Effector memory CD4-positive, alpha-beta T cell (primary cell): Measurements from ENCODE around the gene NPHS1.
A peak's percentile ranks its signal among the peaks of the same experiment; 100 is the strongest.
"Not testable (repeated sequence)": the region's sequence is repeated elsewhere in the genome, so short reads cannot be mapped to it uniquely, and the experiment has no call there.

Experiments
- DNase-seq, 3 donors: peaks; one replicate each; pipeline ENCODE4 v3.0.0-alpha.2; 2020
- H3K27ac ChIP-seq: 2 replicates; pipeline ENCODE4 v1.7.0; 2013; ENCODE audit warnings: mild to moderate bottlenecking, low read length, moderate library complexity; ENCODE audit not compliant: insufficient read depth, poor library complexity, severe bottlenecking
- H3K27me3 ChIP-seq: replicated peaks from 2 replicates; pipeline ENCODE4 v1.7.0; 2013; ENCODE audit warnings: mild to moderate bottlenecking, low read length; ENCODE audit not compliant: insufficient read depth, control insufficient read depth, poor library complexity, severe bottlenecking
- H3K36me3 ChIP-seq: 2 replicates; pipeline ENCODE4 v1.7.0; 2013; ENCODE audit warnings: mild to moderate bottlenecking, low read length, moderate library complexity; ENCODE audit not compliant: control insufficient read depth, insufficient read depth
- H3K4me1 ChIP-seq: 2 replicates; pipeline ENCODE4 v1.7.0; 2013; ENCODE audit warnings: low read length, mild to moderate bottlenecking; ENCODE audit not compliant: control insufficient read depth, insufficient read depth, poor library complexity, severe bottlenecking
- H3K4me3 ChIP-seq: 2 replicates; pipeline ENCODE4 v1.7.0; 2013; ENCODE audit warnings: low read length, low read depth, mild to moderate bottlenecking; ENCODE audit not compliant: insufficient read depth, poor library complexity, severe bottlenecking
- H3K9me3 ChIP-seq: 2 replicates; pipeline ENCODE4 v1.7.0; 2013; ENCODE audit warnings: mild to moderate bottlenecking, low read length, moderate library complexity; ENCODE audit not compliant: control insufficient read depth

Gene NPHS1

DNA sequence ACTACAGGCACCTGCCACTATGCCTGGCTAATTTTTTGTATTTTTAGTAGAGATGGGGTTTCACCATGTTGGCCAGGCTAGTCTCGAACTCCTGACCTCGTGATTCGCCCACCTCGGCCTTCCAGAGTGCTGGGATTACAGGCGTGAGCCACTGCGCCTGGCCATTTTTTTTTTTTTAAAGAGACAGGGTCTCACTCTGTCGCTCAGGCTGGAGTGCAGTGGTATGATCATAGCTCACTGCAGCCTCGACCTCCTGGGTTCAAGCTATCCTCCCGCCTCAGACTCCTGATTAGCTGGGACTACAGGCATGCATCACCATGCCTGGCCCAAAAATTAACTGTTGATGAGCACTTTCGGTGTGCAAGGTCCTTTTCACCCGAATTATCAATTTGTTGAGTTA lies 16.2 kb downstream of the NPHS1 start:
- not testable (repeated sequence) for H3K27me3 ChIP-seq, DNase-seq, H3K27ac ChIP-seq, H3K9me3 ChIP-seq, H3K4me3 ChIP-seq, H3K36me3 ChIP-seq, H3K4me1 ChIP-seq

DNA sequence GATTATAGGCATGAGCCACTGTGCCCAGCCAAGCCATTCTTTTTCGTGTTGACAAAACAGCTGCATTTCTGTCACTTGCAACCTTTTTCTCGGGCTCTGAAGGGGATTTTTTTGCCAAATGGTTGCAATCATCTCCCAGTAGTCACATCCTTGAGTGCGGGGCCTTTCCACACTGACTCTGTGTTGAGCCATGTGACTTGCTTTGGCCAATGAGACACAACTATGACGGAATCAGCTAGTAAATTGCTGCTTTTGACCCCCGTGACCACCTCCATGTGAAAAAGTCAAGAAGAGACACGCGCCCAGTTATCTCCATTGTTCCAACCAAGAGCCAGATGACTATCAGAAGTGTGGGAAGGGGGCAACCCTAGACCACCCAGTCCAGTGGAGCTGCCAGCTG lies 18.3 kb downstream of the NPHS1 start:
- Histone ChIP-seq H3K27ac (no peak overlapping the region), H3K4me3 (no peak overlapping the region), H3K9me3 (no peaks in the 10 kb centered on the region), H3K27me3 (peaks cover 3% of the 10 kb centered on the region), H3K36me3 (no peaks in the 10 kb centered on the region), H3K4me1 (no peaks in the 10 kb centered on the region)
- no peak for DNase-seq

DNA sequence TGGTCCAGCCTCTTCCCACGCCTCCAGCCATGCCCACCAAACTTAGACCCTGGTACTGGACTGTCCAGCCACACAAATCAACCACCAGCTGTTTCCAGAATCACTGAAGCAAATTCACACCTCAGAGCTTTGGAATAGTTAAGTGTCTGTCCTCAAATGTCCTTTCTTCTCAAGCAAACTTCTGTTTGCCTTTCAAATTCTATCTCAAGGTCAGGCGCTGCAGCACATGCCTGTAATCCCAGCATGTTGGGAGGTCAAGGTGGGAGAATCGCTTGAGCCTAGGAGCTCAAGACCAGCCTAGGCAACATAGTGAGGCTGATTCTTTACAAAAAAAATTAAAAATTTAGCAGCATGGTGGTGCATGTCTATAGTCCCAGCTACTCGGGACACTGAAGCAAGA lies 20.2 kb downstream of the NPHS1 start:
- no peaks in the 10 kb centered on the region for H3K9me3 ChIP-seq
- no peak overlapping the region for H3K4me3 ChIP-seq
- peaks cover 3% of the 10 kb centered on the region for H3K27me3 ChIP-seq
- no peak for DNase-seq
- H3K27ac ChIP-seq: no peak overlapping the region
- H3K36me3 ChIP-seq: no peaks in the 10 kb centered on the region
- H3K4me1 ChIP-seq: no peaks in the 10 kb centered on the region

DNA sequence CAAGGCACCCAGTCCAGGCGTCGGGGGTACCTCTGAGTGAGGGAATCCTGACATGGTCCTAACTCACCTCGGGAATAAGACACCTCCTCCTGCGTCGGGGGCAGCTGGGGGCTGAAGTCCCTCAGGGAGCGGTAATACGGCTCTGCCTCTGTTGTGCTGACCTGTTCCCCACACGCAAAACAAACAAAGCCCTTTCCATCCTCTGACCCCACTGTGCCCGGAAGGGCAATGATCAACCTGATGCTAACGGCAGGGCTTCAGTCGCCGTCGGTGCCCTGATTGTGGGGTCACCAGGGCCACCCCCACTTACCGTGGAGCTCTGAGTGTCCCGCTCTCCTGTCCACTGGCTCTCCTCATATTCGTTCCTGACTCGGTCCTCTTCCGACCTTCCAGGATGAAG lies 21.3 kb downstream of the NPHS1 start:
- no peak overlapping the region for H3K4me3 ChIP-seq
- no peaks in the 10 kb centered on the region for H3K36me3 ChIP-seq
- peaks cover 3% of the 10 kb centered on the region for H3K27me3 ChIP-seq
- H3K27ac ChIP-seq: no peak overlapping the region
- H3K9me3 ChIP-seq: no peaks in the 10 kb centered on the region
- no peak for DNase-seq
- H3K4me1 ChIP-seq: no peaks in the 10 kb centered on the region

DNA sequence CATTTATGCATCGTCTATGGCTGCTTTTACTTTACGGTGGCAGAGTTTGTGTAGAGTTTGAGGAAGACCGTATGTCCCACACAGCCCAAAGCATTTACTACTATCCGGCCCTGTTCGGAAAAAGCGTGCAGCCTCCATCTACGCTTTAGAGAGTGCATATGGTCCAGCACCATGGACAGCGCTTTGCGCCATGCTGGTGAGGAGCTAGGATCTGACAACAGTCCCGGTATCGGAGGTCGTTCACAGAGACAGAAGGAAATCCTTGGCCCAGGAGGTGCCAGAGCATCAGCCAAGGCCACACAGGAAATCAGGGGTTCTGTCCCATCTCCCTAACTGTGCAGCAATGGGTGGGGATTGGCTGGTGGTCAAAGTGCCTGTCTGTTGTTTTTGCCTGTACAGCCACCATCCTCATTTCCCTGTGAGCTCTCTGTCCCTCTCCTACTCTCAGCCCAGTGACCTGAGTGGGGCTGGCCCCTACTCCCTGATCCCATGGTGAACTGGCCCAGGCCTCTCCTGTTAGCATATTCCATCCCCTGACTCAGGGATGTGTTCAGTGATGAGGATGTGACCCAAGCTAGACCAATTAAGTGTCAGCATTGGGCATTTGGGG lies 23.5 kb downstream of the NPHS1 start:
- H3K27ac ChIP-seq: no peak overlapping the region
- DNase-seq: peak in 1 of 3 donors; percentile 16
- peaks cover 3% of the 10 kb centered on the region for H3K27me3 ChIP-seq

DNA sequence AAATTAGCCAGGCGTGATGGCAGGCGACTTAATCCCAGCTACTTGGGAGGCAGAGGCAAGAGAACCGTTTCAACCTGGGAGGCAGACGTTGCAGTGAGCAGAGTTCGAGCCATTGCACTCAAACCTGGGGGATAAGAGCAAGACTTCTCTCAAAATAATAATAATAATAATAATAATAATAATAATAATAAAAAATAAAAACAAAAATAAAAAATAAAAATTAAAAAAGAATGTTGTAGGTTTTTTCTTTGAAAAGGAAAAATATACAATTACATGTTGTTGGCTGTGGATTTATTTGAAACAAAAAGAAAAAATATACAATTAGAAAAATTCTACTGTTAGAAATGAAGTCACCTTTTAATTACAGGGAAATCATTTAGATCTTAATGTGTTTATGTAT lies 28.2 kb downstream of the NPHS1 start:
- H3K27ac ChIP-seq: no peak overlapping the region
- no peaks in the 10 kb centered on the region for H3K4me1 ChIP-seq
- H3K4me3 ChIP-seq: no peak overlapping the region
- no peaks in the 10 kb centered on the region for H3K9me3 ChIP-seq
- no peaks in the 10 kb centered on the region for H3K36me3 ChIP-seq
- no peak for DNase-seq
- H3K27me3 ChIP-seq: no peaks in the 10 kb centered on the region

More for the DNA sequence above, 23.5 kb downstream of the NPHS1 start:
- no peak overlapping the region for H3K4me3 ChIP-seq
- no peaks in the 10 kb centered on the region for H3K9me3 ChIP-seq
- H3K36me3 ChIP-seq: no peaks in the 10 kb centered on the region
- no peaks in the 10 kb centered on the region for H3K4me1 ChIP-seq

DNA sequence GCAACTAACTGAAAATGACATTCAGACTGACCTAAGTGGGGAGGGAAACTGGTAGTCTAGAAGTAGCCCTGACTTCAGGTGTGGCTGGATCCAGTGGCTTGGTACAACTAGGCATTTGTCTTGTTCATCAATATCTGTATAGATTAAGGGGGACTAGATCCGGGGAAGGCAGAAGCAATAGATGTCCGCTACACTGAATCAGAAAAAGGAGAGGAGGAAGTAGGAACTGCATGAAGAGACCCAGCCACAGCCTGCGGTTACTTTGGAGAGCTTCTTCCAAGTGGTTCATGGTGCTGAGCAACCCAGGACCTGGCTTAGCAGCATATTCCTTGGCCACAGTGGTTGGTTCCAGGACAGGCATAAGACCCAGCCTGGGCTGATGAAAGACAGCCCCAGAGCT lies 29.7 kb downstream of the NPHS1 start:
- Histone ChIP-seq H3K4me1 (no peaks in the 10 kb centered on the region), H3K36me3 (no peaks in the 10 kb centered on the region), H3K4me3 (no peak overlapping the region), H3K27me3 (no peaks in the 10 kb centered on the region), H3K27ac (no peak overlapping the region), H3K9me3 (no peaks in the 10 kb centered on the region)
- no peak for DNase-seq

DNA sequence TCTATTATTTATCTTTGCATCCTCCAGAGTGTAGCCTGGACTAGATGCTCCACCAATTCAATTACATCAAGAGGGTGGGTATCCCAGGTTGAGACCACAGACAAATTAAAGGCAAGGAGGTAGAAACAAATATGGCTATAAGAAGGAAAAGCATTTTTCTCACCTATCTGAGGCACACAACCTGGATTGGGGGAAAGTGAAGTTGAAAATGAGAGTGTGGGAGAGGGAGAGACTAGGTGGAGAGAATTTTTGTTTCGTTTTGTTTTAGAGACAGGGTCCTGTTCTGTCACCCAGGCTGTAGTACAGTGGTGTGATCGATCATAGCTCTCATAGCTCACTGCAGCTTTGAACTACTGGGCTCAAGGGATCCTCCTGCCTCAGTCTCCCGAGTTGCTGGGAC lies 33.9 kb downstream of the NPHS1 start:
- no peak for DNase-seq
- H3K36me3 ChIP-seq: no peaks in the 10 kb centered on the region
- no peaks in the 10 kb centered on the region for H3K4me1 ChIP-seq
- no peak overlapping the region for H3K27ac ChIP-seq
- H3K9me3 ChIP-seq: no peaks in the 10 kb centered on the region
- no peaks in the 10 kb centered on the region for H3K27me3 ChIP-seq
- no peak overlapping the region for H3K4me3 ChIP-seq

DNA sequence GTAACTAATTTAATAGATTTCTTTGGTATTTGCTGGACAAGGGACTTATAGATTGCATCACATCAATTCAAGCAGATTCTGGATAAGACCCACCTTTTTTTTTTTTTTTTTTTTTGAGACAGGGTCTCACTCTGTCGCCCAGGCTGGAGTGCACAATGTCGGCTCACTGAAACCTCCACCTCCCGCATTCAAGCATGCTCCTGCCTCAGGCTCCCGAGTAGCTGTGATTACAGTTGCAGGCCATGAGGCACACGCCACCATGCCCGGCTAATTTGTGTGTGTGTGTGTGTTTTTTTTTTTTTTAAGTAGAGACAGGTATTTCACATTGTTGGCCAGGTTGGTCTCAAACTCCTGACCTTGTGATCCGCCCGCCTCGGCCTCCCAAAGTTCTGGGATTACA lies 35.5 kb downstream of the NPHS1 start:
- H3K27me3 ChIP-seq: no peaks in the 10 kb centered on the region
- H3K4me3 ChIP-seq: no peak overlapping the region
- H3K4me1 ChIP-seq: no peaks in the 10 kb centered on the region
- no peaks in the 10 kb centered on the region for H3K36me3 ChIP-seq
- H3K9me3 ChIP-seq: no peaks in the 10 kb centered on the region
- no peak overlapping the region for H3K27ac ChIP-seq
- no peak for DNase-seq

DNA sequence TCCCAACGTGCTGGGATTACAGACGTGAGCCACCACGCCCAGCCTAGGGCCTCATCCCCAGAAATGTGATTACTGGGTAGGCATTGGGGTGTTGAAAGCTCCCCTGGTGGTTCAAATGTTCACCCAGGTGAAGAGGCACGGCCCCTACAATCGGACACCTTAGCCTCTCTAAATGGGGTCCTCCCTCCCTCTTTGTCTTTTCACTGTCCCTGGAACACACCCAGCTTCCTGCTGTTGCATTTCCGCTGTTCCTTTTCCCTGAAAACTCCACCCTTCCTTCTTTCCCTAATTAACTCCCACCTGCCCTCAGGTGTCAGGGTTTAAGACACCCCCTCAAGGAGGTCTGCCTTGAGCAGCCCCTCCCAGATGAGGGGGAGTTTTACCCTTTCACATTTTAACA lies 36.0 kb downstream of the NPHS1 start:
- Histone ChIP-seq H3K9me3 (no peaks in the 10 kb centered on the region), H3K4me1 (no peaks in the 10 kb centered on the region), H3K27ac (no peak overlapping the region), H3K27me3 (no peaks in the 10 kb centered on the region), H3K36me3 (no peaks in the 10 kb centered on the region), H3K4me3 (no peak overlapping the region)
- no peak for DNase-seq
